ENCODE data around the gene ARHGAP18.

Gene ARHGAP18

DNA sequence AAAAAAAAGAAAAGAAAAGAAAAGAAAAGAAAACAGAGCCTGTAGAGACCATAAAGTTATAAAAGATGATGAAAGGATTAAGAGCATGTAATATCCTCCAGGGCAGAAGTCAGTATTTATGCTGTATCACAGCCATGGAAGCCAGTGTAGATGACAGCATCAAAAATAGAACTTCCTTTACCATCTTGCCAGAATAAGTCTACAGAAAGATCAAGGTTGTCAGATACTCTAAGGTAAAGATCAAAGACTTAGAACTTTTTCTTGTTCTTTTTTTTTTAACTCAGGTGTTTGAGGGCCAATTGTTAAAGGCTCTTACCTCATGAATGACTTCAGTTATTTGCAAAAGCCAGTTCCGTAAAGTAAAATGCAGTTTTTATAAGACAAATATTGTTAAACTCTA is 54.6 kb downstream of the ARHGAP18 start:
- Histone ChIP-seq H3K79me2 (ENCODE audit: low read length) (peaks cover 69% of the 10 kb centered on the region), H3K27ac (ENCODE audit: low read length) (no peak overlapping the region), H2AFZ (ENCODE audit: low read length) (no peak overlapping the region), H3K27me3 (replicated peaks; ENCODE audit: insufficient read depth, low read length) (no peaks in the 10 kb centered on the region), H3K9me2 (replicated peaks; ENCODE audit: insufficient read depth, low read length) (no peaks in the 10 kb centered on the region), H3K36me3 (replicated peaks; ENCODE audit: insufficient read depth, low read length) (no peaks in the 10 kb centered on the region), H3K9me3 (replicated peaks; ENCODE audit: insufficient read depth, low read length) (no peaks in the 10 kb centered on the region), H3K9ac (ENCODE audit: low read length) (no peak overlapping the region), H4K20me1 (ENCODE audit: insufficient read depth, low read length) (no peaks in the 10 kb centered on the region), H3K4me2 (ENCODE audit: low read depth, low read length) (no peak overlapping the region), H3K4me3 (ENCODE audit: low read length) (no peak overlapping the region), H3K4me1 (ENCODE audit: low read length) (peaks cover 33% of the 10 kb centered on the region), H3F3A (ENCODE audit: insufficient read depth, low read length) (no peaks in the 10 kb centered on the region; the same call in 1 of the 2 replicates)
- no peak for DNase-seq
- no peak for TF ChIP-seq EZH2phosphoT487 (IDR thresholded peaks at IDR 0.05; ENCODE audit: low read length)
- no peak for TF ChIP-seq EZH2 (optimal IDR thresholded peaks at IDR 0.05; ENCODE audit: low read depth, low read length)
- TF ChIP-seq, protein P1, sequence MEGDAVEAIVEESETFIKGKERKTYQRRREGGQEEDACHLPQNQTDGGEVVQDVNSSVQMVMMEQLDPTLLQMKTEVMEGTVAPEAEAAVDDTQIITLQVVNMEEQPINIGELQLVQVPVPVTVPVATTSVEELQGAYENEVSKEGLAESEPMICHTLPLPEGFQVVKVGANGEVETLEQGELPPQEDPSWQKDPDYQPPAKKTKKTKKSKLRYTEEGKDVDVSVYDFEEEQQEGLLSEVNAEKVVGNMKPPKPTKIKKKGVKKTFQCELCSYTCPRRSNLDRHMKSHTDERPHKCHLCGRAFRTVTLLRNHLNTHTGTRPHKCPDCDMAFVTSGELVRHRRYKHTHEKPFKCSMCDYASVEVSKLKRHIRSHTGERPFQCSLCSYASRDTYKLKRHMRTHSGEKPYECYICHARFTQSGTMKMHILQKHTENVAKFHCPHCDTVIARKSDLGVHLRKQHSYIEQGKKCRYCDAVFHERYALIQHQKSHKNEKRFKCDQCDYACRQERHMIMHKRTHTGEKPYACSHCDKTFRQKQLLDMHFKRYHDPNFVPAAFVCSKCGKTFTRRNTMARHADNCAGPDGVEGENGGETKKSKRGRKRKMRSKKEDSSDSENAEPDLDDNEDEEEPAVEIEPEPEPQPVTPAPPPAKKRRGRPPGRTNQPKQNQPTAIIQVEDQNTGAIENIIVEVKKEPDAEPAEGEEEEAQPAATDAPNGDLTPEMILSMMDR (IDR thresholded peaks at IDR 0.05; ENCODE audit: low read length), result no peak

DNA sequence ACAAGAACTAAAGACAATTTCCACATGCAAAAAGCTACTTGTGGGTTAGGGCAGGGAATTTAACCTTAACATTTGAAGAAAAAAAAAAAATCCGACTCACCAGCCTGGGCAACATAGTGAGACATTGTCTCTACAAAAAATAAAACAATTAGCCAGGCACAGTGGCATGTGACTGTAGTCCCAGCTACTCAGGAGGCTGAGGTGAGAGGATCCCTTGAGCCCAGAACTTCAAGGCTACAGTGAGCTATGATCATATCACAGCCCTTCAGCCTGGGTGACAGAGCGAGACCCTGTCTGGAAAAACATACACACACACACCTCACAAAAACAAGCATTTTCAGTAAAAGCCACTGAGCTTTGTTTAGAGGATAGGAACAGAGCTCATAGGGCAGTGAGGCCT is 56.2 kb downstream of the ARHGAP18 start:
- no peaks in the 10 kb centered on the region for H3K27me3 ChIP-seq (replicated peaks; ENCODE audit: insufficient read depth, low read length)
- no peaks in the 10 kb centered on the region for H4K20me1 ChIP-seq (ENCODE audit: insufficient read depth, low read length)
- no peak overlapping the region for H2AFZ ChIP-seq (ENCODE audit: low read length)
- TF ChIP-seq EZH2 (optimal IDR thresholded peaks at IDR 0.05; ENCODE audit: low read depth, low read length) (no peak), EZH2phosphoT487 (IDR thresholded peaks at IDR 0.05; ENCODE audit: low read length) (no peak)
- TF ChIP-seq, protein P1 (IDR thresholded peaks at IDR 0.05; ENCODE audit: low read length), result no peak
- no peak overlapping the region for H3K4me3 ChIP-seq (ENCODE audit: low read length)
- H3K4me2 ChIP-seq (ENCODE audit: low read depth, low read length), result no peak overlapping the region
- no peaks in the 10 kb centered on the region; the same call in 1 of the 2 replicates for H3F3A ChIP-seq (ENCODE audit: insufficient read depth, low read length)
- H3K9me2 ChIP-seq (replicated peaks; ENCODE audit: insufficient read depth, low read length), result no peaks in the 10 kb centered on the region
- H3K27ac ChIP-seq (ENCODE audit: low read length), result no peak overlapping the region
- DNase-seq, result no peak
- H3K79me2 ChIP-seq (ENCODE audit: low read length), result peaks cover 65% of the 10 kb centered on the region
- H3K36me3 ChIP-seq (replicated peaks; ENCODE audit: insufficient read depth, low read length), result no peaks in the 10 kb centered on the region
- peaks cover 38% of the 10 kb centered on the region for H3K4me1 ChIP-seq (ENCODE audit: low read length)
- no peaks in the 10 kb centered on the region for H3K9me3 ChIP-seq (replicated peaks; ENCODE audit: insufficient read depth, low read length)
- no peak overlapping the region for H3K9ac ChIP-seq (ENCODE audit: low read length)

DNA sequence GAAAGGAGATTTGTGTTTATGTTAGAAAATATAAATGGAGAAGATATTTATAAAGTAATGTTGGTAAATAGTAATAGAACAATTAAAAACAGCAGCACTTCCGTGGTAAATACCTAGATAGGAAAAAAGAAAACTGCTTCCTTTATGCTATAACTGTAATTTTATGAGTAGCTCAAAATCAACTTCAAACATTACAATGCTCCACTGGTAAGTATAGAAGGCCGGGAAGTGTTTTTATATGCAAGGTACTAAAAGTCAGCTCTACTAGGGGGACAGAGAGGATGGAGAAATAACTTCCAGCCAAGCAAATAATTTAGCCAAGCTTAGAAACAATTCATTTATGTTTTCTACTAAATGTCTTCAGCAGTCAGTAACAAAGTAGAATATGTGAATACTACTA is 56.7 kb downstream of the ARHGAP18 start:
- H3K27me3 ChIP-seq (replicated peaks; ENCODE audit: insufficient read depth, low read length), result no peaks in the 10 kb centered on the region
- no peaks in the 10 kb centered on the region for H4K20me1 ChIP-seq (ENCODE audit: insufficient read depth, low read length)
- H3K9me3 ChIP-seq (replicated peaks; ENCODE audit: insufficient read depth, low read length), result no peaks in the 10 kb centered on the region
- no peak overlapping the region for H3K27ac ChIP-seq (ENCODE audit: low read length)
- H3K4me3 ChIP-seq (ENCODE audit: low read length), result no peak overlapping the region
- no peak for DNase-seq
- H3K9ac ChIP-seq (ENCODE audit: low read length), result no peak overlapping the region
- H3F3A ChIP-seq (ENCODE audit: insufficient read depth, low read length), result no peaks in the 10 kb centered on the region; the same call in 1 of the 2 replicates
- H2AFZ ChIP-seq (ENCODE audit: low read length), result no peak overlapping the region
- H3K36me3 ChIP-seq (replicated peaks; ENCODE audit: insufficient read depth, low read length), result no peaks in the 10 kb centered on the region
- H3K4me1 ChIP-seq (ENCODE audit: low read length), result peaks cover 40% of the 10 kb centered on the region
- TF ChIP-seq, protein P1 (IDR thresholded peaks at IDR 0.05; ENCODE audit: low read length), result no peak
- no peak for TF ChIP-seq EZH2phosphoT487 (IDR thresholded peaks at IDR 0.05; ENCODE audit: low read length)
- TF ChIP-seq EZH2 (optimal IDR thresholded peaks at IDR 0.05; ENCODE audit: low read depth, low read length), result no peak
- H3K79me2 ChIP-seq (ENCODE audit: low read length), result peaks cover 66% of the 10 kb centered on the region
- no peaks in the 10 kb centered on the region for H3K9me2 ChIP-seq (replicated peaks; ENCODE audit: insufficient read depth, low read length)
- H3K4me2 ChIP-seq (ENCODE audit: low read depth, low read length), result no peak overlapping the region
